ENCODE results near the gene WSCD2.
A peak's percentile ranks its signal among the peaks of the same experiment; 100 is the strongest.

The WSCD2 gene

GRCh38 chr12:108181095-108181454 lies 52.0 kb downstream of the WSCD2 start:
- no peak for DNase-seq
- in situ Hi-C loops (cut with MboI; ENCODE audit: low pct_unique_long_range_greater_than_20kb, low sequenced_read_pairs): no loop called here

DNA sequence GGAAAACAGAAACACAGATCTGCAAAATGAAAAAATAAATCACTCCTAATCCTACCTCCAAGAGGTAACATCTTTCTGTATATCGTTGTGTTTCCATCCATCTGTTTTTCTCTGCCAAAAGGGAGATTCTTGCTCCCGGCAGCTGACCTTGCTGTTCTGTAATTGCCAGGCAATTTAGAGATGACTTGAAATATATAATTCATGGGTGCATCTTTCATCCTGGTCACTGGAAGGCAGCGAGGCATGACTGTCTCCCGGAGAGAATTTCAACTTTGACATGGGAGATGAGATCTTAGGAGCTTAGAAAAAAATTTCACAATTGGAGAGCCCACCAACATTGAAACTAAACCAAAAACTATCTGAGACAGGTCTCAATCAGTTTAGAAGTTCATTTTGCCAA lies 53.0 kb downstream of the WSCD2 start:
- DNase-seq: no peak
- in situ Hi-C loops (cut with MboI; ENCODE audit: low pct_unique_long_range_greater_than_20kb, low sequenced_read_pairs): no loop called here

GRCh38 chr12:108185002-108185401 lies 55.9 kb downstream of the WSCD2 start:
- in situ Hi-C loops (cut with MboI; ENCODE audit: low pct_unique_long_range_greater_than_20kb, low sequenced_read_pairs): no loop called here
- no peak for DNase-seq

GRCh38 chr12:108187831-108188230 lies 58.7 kb downstream of the WSCD2 start:
- DNase-seq: no peak
- in situ Hi-C loops (cut with MboI; ENCODE audit: low pct_unique_long_range_greater_than_20kb, low sequenced_read_pairs): no loop called here

DNA sequence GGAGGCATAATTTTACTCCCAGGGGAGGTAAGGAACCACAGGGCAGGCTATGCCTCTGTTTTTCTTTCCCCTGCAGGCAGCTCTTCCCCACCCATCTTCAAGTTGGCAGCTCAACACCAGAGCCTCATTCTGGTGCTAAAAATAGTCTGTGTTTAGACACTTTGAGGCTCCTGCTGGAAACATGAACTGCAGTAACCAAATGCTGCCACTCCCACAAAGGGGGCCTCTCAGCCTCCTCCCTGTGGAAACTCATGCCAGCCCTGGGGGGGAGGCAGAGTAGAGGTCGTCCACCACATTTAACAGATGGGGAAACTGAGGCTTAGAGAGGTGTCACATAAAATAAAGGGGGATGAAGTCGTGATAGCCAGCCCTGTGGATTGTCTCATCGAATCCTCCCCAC lies 61.4 kb downstream of the WSCD2 start:
- no peak for DNase-seq
- in situ Hi-C loops (cut with MboI; ENCODE audit: low pct_unique_long_range_greater_than_20kb, low sequenced_read_pairs): no loop called here

DNA sequence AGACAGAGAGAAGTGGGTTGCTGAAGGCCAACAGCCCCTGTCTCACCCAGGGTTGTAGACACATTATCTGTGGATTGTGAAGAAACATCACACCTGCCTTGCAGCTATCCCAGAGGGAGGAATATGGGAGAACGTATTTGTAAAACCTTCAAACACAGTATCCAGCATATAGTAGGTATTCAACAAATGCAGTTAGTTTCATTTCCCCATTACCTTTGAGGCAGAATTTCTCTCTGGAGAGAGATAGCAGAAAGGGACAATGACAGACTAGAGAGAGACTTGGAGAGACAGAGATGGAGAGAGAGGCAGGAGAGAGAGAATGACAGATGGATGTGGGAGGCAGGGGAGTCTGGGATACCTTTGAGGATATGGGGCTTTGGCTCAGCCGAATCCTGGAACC lies 62.0 kb downstream of the WSCD2 start:
- no peak for DNase-seq
- in situ Hi-C loops (cut with MboI; ENCODE audit: low pct_unique_long_range_greater_than_20kb, low sequenced_read_pairs): no loop called here

- in situ Hi-C loops (cut with MboI; ENCODE audit: low pct_unique_long_range_greater_than_20kb, low sequenced_read_pairs): no loop called here
- DNase-seq: no peak
Measured at GRCh38 chr12:108191938-108192337, 62.9 kb downstream of the WSCD2 start.

- in situ Hi-C loops (cut with MboI; ENCODE audit: low pct_unique_long_range_greater_than_20kb, low sequenced_read_pairs): no loop called here
Measured at GRCh38 chr12:108193493-108193892, 64.4 kb downstream of the WSCD2 start.

DNA sequence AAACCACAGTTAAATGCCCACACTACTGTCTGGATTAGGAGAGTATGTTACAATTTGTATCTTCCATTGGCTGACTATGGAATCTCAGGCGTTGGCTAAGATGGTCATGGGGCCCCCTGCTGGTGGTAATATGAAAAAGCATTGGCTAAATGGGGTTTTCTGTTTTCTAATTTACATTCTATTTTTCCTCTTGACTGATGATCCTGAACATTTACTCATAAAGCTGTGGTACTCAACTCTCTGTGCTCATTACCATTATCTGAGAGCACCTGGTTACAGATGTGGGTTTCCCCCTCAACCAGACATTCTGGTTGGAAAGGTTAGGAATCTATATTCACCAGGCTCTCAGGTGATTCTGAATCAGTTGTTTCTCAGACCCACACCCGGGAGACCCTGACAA lies 64.8 kb downstream of the WSCD2 start:
- in situ Hi-C loops (cut with MboI; ENCODE audit: low pct_unique_long_range_greater_than_20kb, low sequenced_read_pairs): no loop called here
- peak; percentile 29 for DNase-seq

More at GRCh38 chr12:108193493-108193892, 64.4 kb downstream of the WSCD2 start:
- no peak for DNase-seq

DNA sequence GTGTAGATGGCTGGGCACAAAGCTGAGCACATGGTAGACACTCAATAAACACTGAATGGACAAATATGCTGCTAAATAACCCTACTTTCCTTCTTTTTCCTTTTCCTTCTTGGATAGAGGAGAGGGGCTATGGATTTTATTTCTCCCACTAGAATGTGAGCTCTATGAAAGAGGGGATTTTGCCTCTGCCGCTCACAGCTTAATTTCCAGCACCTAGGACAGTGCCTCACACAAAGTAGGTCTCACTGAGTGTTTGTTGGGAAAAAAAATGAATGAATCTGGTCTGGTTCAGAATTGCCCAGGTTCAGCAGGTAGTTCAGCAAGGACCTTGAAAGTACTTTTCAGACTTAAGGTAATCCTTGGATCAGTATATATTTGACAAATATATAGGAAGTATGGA lies 65.5 kb downstream of the WSCD2 start:
- in situ Hi-C loops (cut with MboI; ENCODE audit: low pct_unique_long_range_greater_than_20kb, low sequenced_read_pairs): no loop called here
- no peak for DNase-seq

GRCh38 chr12:108196319-108196718 lies 67.2 kb downstream of the WSCD2 start:
- DNase-seq: no peak
- in situ Hi-C loops (cut with MboI; ENCODE audit: low pct_unique_long_range_greater_than_20kb, low sequenced_read_pairs): no loop called here

DNA sequence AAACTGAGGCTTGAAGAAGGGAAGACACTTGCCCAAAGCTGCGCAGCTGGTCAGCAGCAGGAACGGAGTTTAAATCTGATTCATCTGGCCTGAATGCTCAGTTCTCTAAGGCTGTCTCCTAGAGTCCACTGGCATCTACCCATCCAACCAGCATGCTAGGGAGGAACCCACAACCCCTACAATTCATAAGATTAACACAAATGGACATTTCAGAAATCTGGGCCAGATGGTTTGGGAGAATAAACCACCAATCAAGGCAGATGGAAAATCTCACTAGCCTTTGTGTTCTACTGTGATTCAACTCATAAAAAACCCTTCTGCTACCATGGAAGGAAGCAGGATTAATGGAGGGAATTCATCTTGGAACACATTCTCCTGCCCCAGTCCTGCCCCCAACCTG lies 67.8 kb downstream of the WSCD2 start:
- in situ Hi-C loops (cut with MboI; ENCODE audit: low pct_unique_long_range_greater_than_20kb, low sequenced_read_pairs): no loop called here
- no peak for DNase-seq

GRCh38 chr12:108198043-108198442 lies 69.0 kb downstream of the WSCD2 start:
- in situ Hi-C loops (cut with MboI; ENCODE audit: low pct_unique_long_range_greater_than_20kb, low sequenced_read_pairs): no loop called here
- no peak for DNase-seq

DNA sequence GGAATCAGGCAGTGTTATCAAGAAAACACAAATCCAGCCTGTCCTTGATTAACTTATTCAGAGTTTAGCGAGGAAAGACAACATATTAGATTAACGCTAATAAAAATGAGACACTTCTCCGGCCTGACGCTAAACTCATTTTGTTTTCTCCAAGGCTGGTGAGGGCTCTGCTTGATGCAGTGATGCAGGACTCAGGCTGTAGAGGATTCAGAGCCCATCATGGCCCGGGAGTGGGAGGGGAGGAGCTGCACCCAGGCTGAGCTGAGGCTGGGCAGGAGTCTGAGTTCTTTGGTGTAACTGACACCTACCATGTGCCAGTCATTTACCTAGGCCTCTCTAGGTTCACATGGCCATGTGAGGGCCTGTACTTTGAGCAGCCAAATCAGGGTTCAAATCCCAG lies 70.0 kb downstream of the WSCD2 start:
- no peak for DNase-seq
- in situ Hi-C loops (cut with MboI; ENCODE audit: low pct_unique_long_range_greater_than_20kb, low sequenced_read_pairs): no loop called here

DNA sequence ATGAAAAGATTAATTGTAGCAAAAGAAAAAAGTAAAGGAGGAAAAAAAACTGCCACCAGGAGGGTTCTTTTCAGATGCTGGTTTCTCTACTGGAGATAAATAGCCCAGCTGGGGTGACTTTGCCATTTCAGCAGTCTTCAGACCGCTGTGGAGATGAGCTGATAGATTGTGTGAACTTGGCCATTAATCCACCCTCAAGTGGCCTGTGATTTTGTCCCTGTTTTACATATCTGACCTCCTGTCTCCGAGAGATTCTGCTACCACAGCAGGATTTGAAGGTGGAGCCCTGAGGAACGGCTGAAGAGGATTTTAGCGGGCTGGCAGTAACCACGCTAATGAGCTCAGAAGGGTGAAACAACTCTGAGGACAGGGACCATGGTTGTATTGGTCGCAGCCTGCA lies 72.7 kb downstream of the WSCD2 start:
- in situ Hi-C loops (cut with MboI; ENCODE audit: low pct_unique_long_range_greater_than_20kb, low sequenced_read_pairs): no loop called here
- DNase-seq: no peak

DNA sequence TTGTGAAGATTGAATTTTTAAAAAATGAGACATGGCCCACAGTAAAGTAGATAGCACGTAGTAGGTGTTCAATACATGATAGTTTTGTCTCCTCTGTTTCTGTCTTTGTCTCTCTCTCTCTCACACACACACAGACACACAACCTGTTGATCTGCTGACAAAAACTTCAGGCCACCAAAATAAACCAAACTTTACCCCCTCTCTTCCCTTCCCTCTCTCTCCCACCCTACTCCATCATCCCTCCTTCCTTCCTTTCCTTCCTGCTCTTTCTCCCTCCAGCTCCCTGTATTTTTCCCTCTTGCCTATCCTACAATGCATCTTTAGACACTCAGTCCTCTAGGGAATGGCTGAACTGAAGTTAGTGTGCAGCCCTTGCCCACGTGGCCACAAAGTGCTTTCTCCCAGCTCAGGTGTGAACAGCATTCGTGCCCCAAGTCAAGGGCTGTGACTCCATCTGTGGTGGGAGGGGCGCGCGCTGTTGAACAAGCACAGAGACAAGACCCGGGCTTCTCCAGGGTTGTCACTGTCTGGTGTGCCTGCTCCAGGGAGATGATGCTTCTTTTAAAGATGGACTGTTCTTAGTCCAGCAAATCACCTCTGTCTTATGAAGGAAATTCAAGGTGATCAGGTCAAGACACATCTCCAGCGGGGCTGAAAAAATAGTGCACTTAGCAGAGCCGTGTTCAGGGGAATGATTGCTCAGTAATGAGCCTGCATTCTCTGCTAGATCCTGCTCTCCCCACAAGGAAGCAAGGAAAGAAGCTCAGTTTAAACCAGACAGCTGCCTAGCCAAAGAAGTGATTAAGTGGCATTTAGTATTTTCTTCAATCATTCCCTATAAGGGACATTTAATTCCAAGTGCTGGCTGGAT lies 75.3 kb downstream of the WSCD2 start:
- in situ Hi-C loops (cut with MboI; ENCODE audit: low pct_unique_long_range_greater_than_20kb, low sequenced_read_pairs): no loop called here
- no peak for DNase-seq

DNA sequence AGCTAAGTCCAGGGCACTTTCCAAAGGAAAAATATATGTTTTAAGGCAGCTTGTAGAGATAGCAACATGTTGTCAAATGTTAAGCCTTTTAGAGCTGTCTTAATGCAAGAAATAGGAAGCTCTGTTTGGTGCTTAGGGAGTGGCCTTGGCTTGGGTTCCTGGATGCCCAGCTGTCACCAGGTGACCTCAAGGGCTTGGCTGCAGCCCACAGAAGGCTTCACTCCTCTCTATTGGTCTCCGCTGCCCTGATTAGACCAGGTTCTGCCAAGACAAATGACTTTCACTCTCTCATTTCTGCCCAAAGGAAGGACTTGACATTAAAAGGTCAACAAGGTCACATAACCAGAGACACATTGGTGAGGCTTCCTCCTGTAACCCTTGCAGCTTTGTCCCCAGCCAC lies 76.8 kb downstream of the WSCD2 start:
- no peak for DNase-seq
- in situ Hi-C loops (cut with MboI; ENCODE audit: low pct_unique_long_range_greater_than_20kb, low sequenced_read_pairs): no loop called here

DNA sequence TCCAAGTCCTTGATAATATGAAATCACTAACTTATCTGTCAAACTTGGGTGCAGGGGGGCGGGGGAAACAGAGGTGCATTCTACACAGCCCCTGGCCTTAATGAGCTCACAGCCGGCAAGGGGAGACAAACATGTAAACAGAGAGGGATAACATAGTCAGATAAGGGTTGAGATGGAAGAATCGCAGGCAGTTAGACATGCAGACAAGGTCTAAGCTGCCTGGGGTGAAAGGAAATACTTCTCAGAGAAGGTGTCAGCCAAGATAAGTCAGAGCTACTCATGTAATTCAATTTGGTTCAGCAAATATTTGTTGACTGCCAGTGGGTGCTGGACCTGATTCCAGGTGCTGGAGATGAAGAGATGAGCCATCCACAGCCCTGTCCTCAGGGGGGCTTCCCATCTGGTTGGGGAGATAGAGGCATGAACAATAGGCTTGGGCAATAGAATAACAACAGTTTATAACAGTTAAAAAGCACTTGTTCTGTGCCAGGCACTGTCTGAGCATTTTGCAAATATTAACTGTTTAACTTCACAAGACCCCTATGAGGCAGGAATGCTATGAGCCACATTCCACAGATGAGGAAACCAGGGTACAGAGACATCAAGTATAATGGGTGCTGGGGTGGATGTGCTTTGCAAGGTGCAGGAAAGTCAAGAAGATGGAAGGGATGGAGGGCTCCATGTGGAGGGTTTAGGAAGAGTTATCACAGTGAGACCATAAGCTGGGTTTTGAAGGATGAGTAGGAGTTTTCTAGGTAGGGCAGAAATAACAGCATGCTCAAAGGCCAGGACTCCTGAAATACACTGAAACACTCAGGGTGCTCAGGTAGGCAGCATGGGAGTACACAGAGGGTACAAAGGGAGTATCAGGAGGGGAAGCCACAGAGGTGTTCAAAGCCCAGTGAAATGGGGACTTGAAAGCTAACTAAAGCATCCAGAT lies 79.0 kb downstream of the WSCD2 start:
- in situ Hi-C loops (cut with MboI; ENCODE audit: low pct_unique_long_range_greater_than_20kb, low sequenced_read_pairs): no loop called here
- DNase-seq: no peak

DNA sequence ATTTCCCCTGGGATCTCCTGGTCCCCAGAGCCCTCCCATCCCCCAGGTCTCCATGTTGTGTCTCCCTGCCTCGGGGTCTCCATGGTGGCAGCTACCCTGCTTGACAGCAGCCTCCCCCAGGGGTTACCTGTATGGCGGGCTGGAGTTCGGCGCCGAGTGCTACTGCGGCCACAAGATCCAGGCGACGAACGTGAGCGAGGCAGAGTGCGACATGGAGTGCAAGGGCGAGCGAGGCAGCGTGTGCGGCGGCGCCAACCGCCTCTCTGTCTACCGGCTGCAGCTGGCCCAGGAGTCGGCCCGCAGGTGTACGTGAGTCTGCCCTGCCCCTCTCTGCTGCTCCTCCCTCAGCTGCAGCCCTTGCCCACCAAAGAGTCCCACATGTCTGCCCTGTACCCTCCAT lies 80.9 kb downstream of the WSCD2 start:
- in situ Hi-C loops (cut with MboI; ENCODE audit: low pct_unique_long_range_greater_than_20kb, low sequenced_read_pairs): no loop called here
- DNase-seq: no peak

DNA sequence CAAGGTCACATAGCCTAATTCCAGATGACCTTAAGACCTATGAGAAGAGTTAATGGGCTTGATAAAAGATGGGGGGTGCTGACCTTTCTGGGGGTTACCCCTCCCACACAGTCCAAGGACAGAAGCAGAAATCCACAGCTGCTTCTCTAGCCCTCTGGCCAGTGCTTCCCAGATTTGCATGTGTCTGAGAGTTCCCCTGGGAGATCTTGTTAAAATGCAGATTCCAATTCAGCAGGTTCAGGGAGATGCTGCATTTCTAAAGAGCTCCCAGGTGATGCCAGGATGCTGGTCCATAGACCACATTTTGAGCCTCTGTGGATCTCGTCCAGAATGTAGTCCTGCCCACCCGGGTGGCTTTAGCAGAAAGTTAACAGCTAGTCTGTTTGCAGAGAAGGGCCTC lies 82.1 kb downstream of the WSCD2 start:
- no peak for DNase-seq
- in situ Hi-C loops (cut with MboI; ENCODE audit: low pct_unique_long_range_greater_than_20kb, low sequenced_read_pairs): no loop called here

Data from KBM-7 (cell line).